NCI-H2171 (cell line): Measurements from ENCODE around the gene EI24.

Experiments used
- DNase-seq: peaks from one replicate; lab custom pipeline; 2025; lab: John Stamatoyannopoulos, UW

Gene EI24

DNA sequence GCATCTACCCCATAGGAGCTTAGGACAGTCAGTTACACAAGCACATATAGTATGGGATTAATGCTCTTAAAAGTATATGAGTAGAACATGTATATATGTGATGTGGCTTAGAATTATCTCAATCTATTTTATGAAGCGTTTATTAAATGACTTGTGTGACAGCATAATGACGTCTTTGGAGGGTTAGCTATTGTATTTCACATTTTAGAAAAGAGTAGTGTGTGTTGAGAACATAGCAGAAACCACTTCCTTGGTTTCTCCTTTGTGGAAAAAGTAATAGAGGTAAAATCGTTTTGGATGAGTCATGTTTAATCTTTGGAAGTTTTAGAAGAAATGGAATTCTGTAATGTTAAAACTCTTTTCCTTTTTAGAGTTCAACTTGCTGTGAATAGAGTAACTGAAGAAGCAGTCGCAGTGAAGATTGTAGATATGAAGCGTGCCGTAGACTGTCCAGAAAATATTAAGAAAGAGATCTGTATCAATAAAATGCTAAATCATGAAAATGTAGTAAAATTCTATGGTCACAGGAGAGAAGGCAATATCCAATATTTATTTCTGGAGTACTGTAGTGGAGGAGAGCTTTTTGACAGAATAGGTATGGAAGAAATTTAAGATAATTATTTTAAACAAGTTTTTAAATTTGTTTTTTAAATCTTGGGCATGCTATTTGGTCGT lies 58.1 kb downstream of the EI24 start:
- DNase-seq: no peak
